Mesangial cell (primary cell): ENCODE results near the gene KIAA0753. TPM values are rescaled to one million over a fixed set of nuclear protein-coding genes. Genes with fewer than 3 reads are reported as not detected.

ENCODE experiments used
- total RNA-seq: library from RNA; depleted of rRNA; stranded (reverse); fragments of >200 nt; gene quantifications from 2 replicates; pipeline ENCODE4 v1.2.3, GENCODE V29; 2015

The KIAA0753 gene
- total RNA-seq = 8.9 and 9.8 TPM in 2 replicates

GRCh38 chr17:6640536-6641246 lies at the start of gene KIAA0753, which contains the start of gene TXNDC17:
KIAA0753 (minus strand) TSS chr17:6640711; CDS start chr17:6635103, 5,608 bp downstream.
TXNDC17 (plus strand) TSS chr17:6641060; CDS start chr17:6641083, 23 bp downstream.

GRCh38 chr17:6651354-6651918 lies 10.9 kb upstream of the KIAA0753 start, which contains the start of the genes C17orf100 and MED31:
C17orf100 (plus strand) TSS chr17:6651762; CDS start chr17:6651914, 152 bp downstream.
MED31 (minus strand) TSS chr17:6651605; CDS start chr17:6651528, 77 bp downstream.

GRCh38 chr17:6556121-6557039 lies 84.1 kb downstream of the KIAA0753 start, which contains the start of gene PITPNM3:
PITPNM3 (minus strand) TSS chr17:6556555; CDS start chr17:6556406, 149 bp downstream.

Other genes starting within 250 kb of the KIAA0753 start
- gene AIPL1, start 205.6 kb downstream of the KIAA0753 start, total RNA-seq = not detected in 2 replicates
- 7.2 and 105 TPM in 2 replicates for gene PIMREG, start 196.3 kb downstream of the KIAA0753 start, total RNA-seq
- gene PITPNM3, start 84.2 kb downstream of the KIAA0753 start, total RNA-seq = 2.3 and 3.8 TPM in 2 replicates
- 124 and 197 TPM in 2 replicates for gene TXNDC17, start 349 bp upstream of the KIAA0753 start, total RNA-seq
- gene MED31, start 10.9 kb upstream of the KIAA0753 start, total RNA-seq = 2.5 and 11.2 TPM in 2 replicates
- 1.3 and 1.6 TPM in 2 replicates for gene C17orf100, start 11.1 kb upstream of the KIAA0753 start, total RNA-seq
- 0.89 TPM in 1 of 2 replicates, not detected in the other for gene SLC13A5, start 72.7 kb upstream of the KIAA0753 start, total RNA-seq
- gene XAF1, start 115.3 kb upstream of the KIAA0753 start, total RNA-seq = under 0.01 and 2.2 TPM in 2 replicates
- not detected in 2 replicates for gene FBXO39, start 135.5 kb upstream of the KIAA0753 start, total RNA-seq
- gene TEKT1, start 191.0 kb upstream of the KIAA0753 start, total RNA-seq = not detected in 2 replicates